ENCODE data around the gene PRKACB.

GRCh38 chr1:84254703-84255238 is 110.7 kb downstream of the PRKACB start:
- no peak for TF ChIP-seq EP300 (IDR thresholded peaks at IDR 0.05; ENCODE audit: borderline replicate concordance)
- no peak for TF ChIP-seq EGR1 (IDR thresholded peaks at IDR 0.05)
- no peak for TF ChIP-seq TAF1 (IDR thresholded peaks at IDR 0.05; ENCODE audit: low read depth)
- no peak for TF ChIP-seq MAX (IDR thresholded peaks at IDR 0.05)
- TF ChIP-seq YY1 (IDR thresholded peaks at IDR 0.05; ENCODE audit: low read depth), result no peak
- no peak for TF ChIP-seq RAD21 (IDR thresholded peaks at IDR 0.05; ENCODE audit: low read depth)

Data from Ishikawa (cell line).